ENCODE data around the gene COPZ1.

GRCh38 chr12:54333420-54334034 lies 8.6 kb downstream of the COPZ1 start:
- no peak for TF ChIP-seq ZFP30 (CRISPR knock-in tag; IDR thresholded peaks at IDR 0.05)
- TF ChIP-seq CSRNP3 (CRISPR knock-in tag; IDR thresholded peaks at IDR 0.05): no peak
- TF ChIP-seq ZNF565 (CRISPR knock-in tag; conservative IDR thresholded peaks at IDR 0.05; ENCODE audit: low read depth): no peak
- TF ChIP-seq PATZ1 (CRISPR knock-in tag; IDR thresholded peaks at IDR 0.05; ENCODE audit: borderline replicate concordance): no peak
- TF ChIP-seq ZFP3 (CRISPR knock-in tag; IDR thresholded peaks at IDR 0.05): no peak
- no peak for TF ChIP-seq OSR1 (CRISPR knock-in tag; IDR thresholded peaks at IDR 0.05)
- no peak for TF ChIP-seq ARNTL (CRISPR knock-in tag; IDR thresholded peaks at IDR 0.05; ENCODE audit: borderline replicate concordance, low read depth)
- TF ChIP-seq RARB (CRISPR knock-in tag; IDR thresholded peaks at IDR 0.05): no peak
- TF ChIP-seq ISL1 (CRISPR knock-in tag; IDR thresholded peaks at IDR 0.05): no peak
- TF ChIP-seq TOX (CRISPR knock-in tag; IDR thresholded peaks at IDR 0.05; ENCODE audit: borderline replicate concordance): no peak
- TF ChIP-seq, protein P1, sequence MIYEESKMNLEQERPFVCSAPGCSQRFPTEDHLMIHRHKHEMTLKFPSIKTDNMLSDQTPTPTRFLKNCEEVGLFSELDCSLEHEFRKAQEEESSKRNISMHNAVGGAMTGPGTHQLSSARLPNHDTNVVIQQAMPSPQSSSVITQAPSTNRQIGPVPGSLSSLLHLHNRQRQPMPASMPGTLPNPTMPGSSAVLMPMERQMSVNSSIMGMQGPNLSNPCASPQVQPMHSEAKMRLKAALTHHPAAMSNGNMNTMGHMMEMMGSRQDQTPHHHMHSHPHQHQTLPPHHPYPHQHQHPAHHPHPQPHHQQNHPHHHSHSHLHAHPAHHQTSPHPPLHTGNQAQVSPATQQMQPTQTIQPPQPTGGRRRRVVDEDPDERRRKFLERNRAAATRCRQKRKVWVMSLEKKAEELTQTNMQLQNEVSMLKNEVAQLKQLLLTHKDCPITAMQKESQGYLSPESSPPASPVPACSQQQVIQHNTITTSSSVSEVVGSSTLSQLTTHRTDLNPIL (CRISPR knock-in tag; IDR thresholded peaks at IDR 0.05; ENCODE audit: low read depth): no peak

All from SK-N-SH treated with all-trans-retinoic acid at 6 μM for 48 hours (cell line).